Stimulated activated CD4-positive, alpha-beta T cell treated with anti-CD3 and anti-CD28 coated beads, Interleukin-12 subunit alpha, Interleukin-12 subunit beta, amount 100 ng/mL, for 24 hours (primary cell): ENCODE data around the gene MCCC2.
A peak's percentile ranks its signal among the peaks of the same experiment; 100 is the strongest.
"Not testable (repeated sequence)": the region's sequence is repeated elsewhere in the genome, so short reads cannot be mapped to it uniquely, and the experiment has no call there.

Experiments used
- DNase-seq, 2 experiments: peaks; one replicate each; pipeline ENCODE4 v3.0.0-alpha.2; 2020; ENCODE audit warnings: low read depth in 2 of 2

The MCCC2 gene

GRCh38 chr5:71662381-71662780 is 75.2 kb downstream of the MCCC2 start:
- no peak for DNase-seq

- no peak for DNase-seq
Observed at GRCh38 chr5:71663191-71663969, 76.2 kb downstream of the MCCC2 start.

GRCh38 chr5:71664615-71665014 is 77.5 kb downstream of the MCCC2 start:
- DNase-seq: not testable (repeated sequence)

- no peak for DNase-seq
Observed at GRCh38 chr5:71666321-71666720, 79.2 kb downstream of the MCCC2 start.

GRCh38 chr5:71677977-71678376 is 90.8 kb downstream of the MCCC2 start:
- no peak for DNase-seq

GRCh38 chr5:71679714-71680113 is 92.6 kb downstream of the MCCC2 start:
- no peak for DNase-seq

GRCh38 chr5:71680510-71680909 is 93.4 kb downstream of the MCCC2 start:
- no peak for DNase-seq

- no peak for DNase-seq
Observed at GRCh38 chr5:71681296-71681695, 94.2 kb downstream of the MCCC2 start.

GRCh38 chr5:71684309-71684708 is 97.2 kb downstream of the MCCC2 start:
- DNase-seq: no peak

GRCh38 chr5:71693828-71694427 is 106.8 kb downstream of the MCCC2 start:
- DNase-seq: no peak

- DNase-seq: no peak
Observed at GRCh38 chr5:71695071-71695470, 107.9 kb downstream of the MCCC2 start.

- DNase-seq: no peak
Observed at GRCh38 chr5:71695595-71695994, 108.5 kb downstream of the MCCC2 start.

GRCh38 chr5:71697967-71698366 is 110.8 kb downstream of the MCCC2 start:
- DNase-seq: no peak

GRCh38 chr5:71699233-71699632 is 112.1 kb downstream of the MCCC2 start:
- DNase-seq: no peak

GRCh38 chr5:71699751-71700150 is 112.6 kb downstream of the MCCC2 start:
- no peak for DNase-seq

GRCh38 chr5:71700803-71701202 is 113.7 kb downstream of the MCCC2 start:
- no peak for DNase-seq

- peak in 1 of 2 experiments; percentile 7 for DNase-seq
Observed at GRCh38 chr5:71701407-71701806, 114.3 kb downstream of the MCCC2 start.

- DNase-seq: no peak
Observed at GRCh38 chr5:71703941-71704340, 116.8 kb downstream of the MCCC2 start.

- no peak for DNase-seq
Observed at GRCh38 chr5:71705421-71705820, 118.3 kb downstream of the MCCC2 start.

GRCh38 chr5:71706906-71707305 is 119.8 kb downstream of the MCCC2 start:
- no peak for DNase-seq
